Chondrocyte (in vitro differentiated cells): Measurements from ENCODE around the gene VKORC1. TPM values are rescaled to one million over a fixed set of nuclear protein-coding genes. Genes with fewer than 3 reads are reported as not detected.
A peak's percentile ranks its signal among the peaks of the same experiment; 100 is the strongest.

ENCODE experiments used
- DNase-seq: peaks from one replicate; pipeline ENCODE4 v3.0.0; 2021; ENCODE audit warnings: mixed read lengths, low spot score
- H3K27ac Mint-ChIP-seq: one replicate; pipeline ENCODE4 v1.8.0; 2021; ENCODE audit warnings: mild to moderate bottlenecking, moderate library complexity, mixed read lengths; ENCODE audit not compliant: unreplicated experiment
- H3K27me3 Mint-ChIP-seq: 2 replicates; pipeline ENCODE4 v1.8.0; 2021; ENCODE audit warnings: low read depth, mixed read lengths
- H3K36me3 Mint-ChIP-seq: 2 replicates; pipeline ENCODE4 v1.8.0; 2021; ENCODE audit warnings: low read depth, mixed read lengths
- H3K4me1 Mint-ChIP-seq: 2 replicates; pipeline ENCODE4 v1.8.0; 2021; ENCODE audit warnings: low read depth, mild to moderate bottlenecking, mixed read lengths
- H3K4me3 Mint-ChIP-seq: one replicate; pipeline ENCODE4 v1.8.0; 2021; ENCODE audit warnings: mild to moderate bottlenecking, moderate library complexity, mixed read lengths; ENCODE audit not compliant: unreplicated experiment
- H3K9me3 Mint-ChIP-seq: 2 replicates; pipeline ENCODE4 v1.8.0; 2021; ENCODE audit warnings: low read depth, mixed read lengths
- CTCF ChIP-seq: fragments of 200-600 bp; sonication (generic); IDR thresholded peaks from 2 replicates; pipeline ENCODE4 v1.5.0; 2021; ENCODE audit warnings: antibody characterized with exemption, mild to moderate bottlenecking, moderate library complexity
- total RNA-seq: library from RNA; stranded (reverse); gene quantifications from 3 replicates; pipeline ENCODE4 v1.2.1, GENCODE V29; 2021

The VKORC1 gene
- total RNA-seq, 1 donor from 2014 or later = 199 TPM

DNA sequence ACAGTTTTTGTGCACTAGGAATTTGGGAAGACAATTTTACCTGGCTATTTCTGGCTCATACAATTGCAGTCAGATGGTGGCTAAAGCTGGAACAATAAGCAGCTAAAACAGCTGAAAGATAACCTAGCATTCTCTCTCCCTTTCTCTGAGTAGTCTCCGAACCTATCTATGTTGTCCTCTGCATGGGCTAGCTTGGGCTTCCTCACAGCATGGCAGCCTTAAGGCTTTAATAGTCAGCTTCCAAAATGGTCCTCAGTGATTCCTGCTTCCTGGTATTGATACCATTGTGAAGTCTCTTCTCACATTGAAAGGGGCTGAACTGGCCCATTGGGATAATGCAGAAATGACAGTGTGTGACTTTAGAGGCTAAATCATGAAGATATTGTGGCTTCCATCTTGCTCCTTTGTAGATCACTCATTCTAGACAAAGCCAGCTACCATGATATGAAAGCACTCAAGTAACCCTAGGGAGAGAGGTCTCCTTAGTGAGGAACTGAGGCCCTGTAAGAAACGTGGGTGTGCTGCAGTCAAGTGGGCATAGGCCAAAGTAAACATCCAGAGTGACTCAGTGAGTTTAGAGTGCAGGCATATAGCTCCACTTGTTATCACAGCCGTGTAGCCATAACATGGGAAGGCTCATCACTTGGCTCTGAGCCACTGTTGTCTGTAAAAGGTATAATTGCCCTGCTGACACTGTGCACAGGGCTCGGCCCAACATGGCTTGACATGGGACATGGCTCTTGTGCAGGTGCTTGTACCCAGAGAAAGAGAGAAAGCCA lies 5.5 kb upstream of the VKORC1 start:
- Mint-ChIP-seq H3K9me3 (peaks cover 7% of the 10 kb centered on the region), H3K27me3 (no peaks in the 10 kb centered on the region), H3K27ac (no peak overlapping the region), H3K4me3 (no peak overlapping the region), H3K4me1 (peaks cover 8% of the 10 kb centered on the region), H3K36me3 (peaks cover 1% of the 10 kb centered on the region)
- DNase-seq = no peak
- no peak for TF ChIP-seq CTCF

- no peak for DNase-seq
- Mint-ChIP-seq H3K27ac (peak overlapping the region; percentile 88), H3K9me3 (no peaks in the 10 kb centered on the region), H3K4me3 (peak overlapping the region; percentile 98), H3K4me1 (peaks cover 30% of the 10 kb centered on the region), H3K36me3 (peaks cover 4% of the 10 kb centered on the region), H3K27me3 (no peaks in the 10 kb centered on the region)
- no peak for TF ChIP-seq CTCF
Measured at GRCh38 chr16:31094088-31094423, 541 bp downstream of the VKORC1 start.

DNA sequence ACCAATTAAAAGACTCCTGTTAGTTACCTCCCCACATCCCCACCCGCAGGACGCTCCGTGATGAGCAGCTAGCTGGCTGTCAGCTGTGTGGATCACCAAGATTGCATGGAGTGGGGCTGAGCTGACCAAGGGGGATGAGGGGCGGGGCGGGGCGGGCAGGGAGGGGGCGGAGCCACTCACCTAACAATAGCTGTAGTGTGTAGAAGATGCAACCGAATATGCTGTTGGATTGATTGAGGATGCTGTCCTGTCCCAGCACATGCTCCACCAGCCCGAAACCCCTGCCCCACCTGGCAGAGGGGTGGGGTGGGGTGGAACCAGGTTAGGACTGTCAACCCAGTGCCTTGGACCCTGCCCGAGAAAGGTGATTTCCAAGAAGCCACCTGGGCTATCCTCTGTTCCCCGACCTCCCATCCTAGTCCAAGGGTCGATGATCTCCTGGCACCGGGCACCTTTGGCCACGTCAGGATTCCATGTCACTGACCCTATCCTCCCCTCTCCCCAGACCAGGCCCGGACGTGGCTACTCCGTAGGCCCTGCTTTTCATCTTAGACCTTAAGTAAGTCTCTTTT lies 1.4 kb downstream of the VKORC1 start:
- TF ChIP-seq CTCF = no peak
- Mint-ChIP-seq H3K9me3 (no peaks in the 10 kb centered on the region), H3K36me3 (peaks cover 4% of the 10 kb centered on the region), H3K27ac (peak overlapping the region; percentile 88), H3K4me3 (peak overlapping the region; percentile 98), H3K4me1 (peaks cover 30% of the 10 kb centered on the region), H3K27me3 (no peaks in the 10 kb centered on the region)
- DNase-seq = no peak

DNA sequence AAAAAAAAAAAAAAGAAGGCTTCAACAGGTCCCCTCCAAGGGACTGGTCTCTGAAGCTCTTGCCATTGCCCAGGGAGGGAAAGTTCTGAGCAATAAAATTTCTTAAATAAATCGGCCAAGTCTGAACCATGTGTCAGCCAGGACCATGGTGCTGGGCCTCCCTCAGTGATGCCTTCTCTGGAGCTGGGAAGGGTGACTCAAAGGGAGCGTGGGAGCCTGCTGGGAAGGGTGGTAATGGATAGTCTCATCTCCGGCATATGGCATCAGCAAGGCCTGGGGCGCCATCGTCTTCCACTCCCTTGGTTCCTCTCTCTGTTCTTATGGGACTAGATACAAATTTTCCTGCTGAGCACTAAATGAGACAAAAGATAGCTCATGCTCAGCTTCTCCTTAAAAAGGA lies 2.3 kb downstream of the VKORC1 start:
- no peaks in the 10 kb centered on the region for H3K27me3 Mint-ChIP-seq
- no peak for TF ChIP-seq CTCF
- peak overlapping the region; percentile 41 for H3K27ac Mint-ChIP-seq
- no peaks in the 10 kb centered on the region for H3K9me3 Mint-ChIP-seq
- H3K36me3 Mint-ChIP-seq = peaks cover 4% of the 10 kb centered on the region
- DNase-seq = no peak
- H3K4me1 Mint-ChIP-seq = peaks cover 30% of the 10 kb centered on the region
- peak overlapping the region; percentile 4 for H3K4me3 Mint-ChIP-seq

DNA sequence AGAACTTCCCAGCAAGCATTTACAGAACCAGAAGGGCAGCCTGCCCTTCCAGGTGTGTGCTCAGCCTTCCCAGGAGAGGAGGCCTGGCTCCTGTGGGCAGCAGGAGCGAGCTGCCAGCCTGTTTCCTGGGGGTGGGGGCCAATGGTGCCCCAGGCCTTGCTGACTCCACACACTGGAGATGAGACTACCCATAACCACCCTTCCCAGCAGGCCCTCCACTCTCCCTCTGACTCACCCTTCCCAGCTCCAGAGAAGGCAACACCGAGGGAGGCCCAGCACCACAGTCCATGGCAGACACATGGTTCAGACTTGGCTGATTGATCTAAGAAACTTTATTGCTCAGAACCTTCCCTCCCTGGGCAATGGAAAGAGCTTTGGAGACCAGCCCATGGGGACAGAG lies 4.1 kb downstream of the VKORC1 start:
- no peak for TF ChIP-seq CTCF
- Mint-ChIP-seq H3K36me3 (peaks cover 6% of the 10 kb centered on the region), H3K9me3 (no peaks in the 10 kb centered on the region), H3K4me3 (no peak overlapping the region), H3K4me1 (peaks cover 24% of the 10 kb centered on the region), H3K27ac (no peak overlapping the region), H3K27me3 (no peaks in the 10 kb centered on the region)
- no peak for DNase-seq
